Neuronal stem cell (in vitro differentiated cells): ENCODE measurements around the gene SYTL2.
"Not testable (repeated sequence)": the region's sequence is repeated elsewhere in the genome, so short reads cannot be mapped to it uniquely, and the experiment has no call there.

ENCODE experiments used
- DNase-seq: peaks from one replicate; pipeline ENCODE4 v3.0.0-alpha.2; 2013; ENCODE audit warnings: low spot score
- H2AFZ ChIP-seq: one replicate; pipeline ENCODE4 v1.6.1; 2013; ENCODE audit warnings: mild to moderate bottlenecking, low read length, inconsistent platforms
- H2AK5ac ChIP-seq: 2 replicates; pipeline ENCODE4 v1.6.1; 2013; ENCODE audit warnings: low read depth, mild to moderate bottlenecking, inconsistent platforms, low read length, moderate library complexity, mixed read lengths
- H2BK120ac ChIP-seq: 2 replicates; pipeline ENCODE4 v1.6.1; 2013; ENCODE audit warnings: low read depth, mild to moderate bottlenecking, inconsistent platforms, low read length, moderate library complexity, mixed read lengths
- H2BK12ac ChIP-seq: one replicate; pipeline ENCODE4 v1.6.1; 2013; ENCODE audit warnings: low read length, inconsistent platforms
- H2BK15ac ChIP-seq: 2 replicates; pipeline ENCODE4 v1.6.1; 2013; ENCODE audit warnings: mild to moderate bottlenecking, low read length, inconsistent platforms, mixed read lengths
- H2BK5ac ChIP-seq: one replicate; pipeline ENCODE4 v1.6.1; 2013; ENCODE audit warnings: inconsistent platforms, mild to moderate bottlenecking, low read length, moderate library complexity
- H3K14ac ChIP-seq: one replicate; pipeline ENCODE4 v1.6.1; 2013; ENCODE audit warnings: low read length, inconsistent platforms
- H3K18ac ChIP-seq: 2 replicates; pipeline ENCODE4 v1.6.1; 2013; ENCODE audit warnings: low read length, inconsistent platforms
- H3K23ac ChIP-seq: 2 replicates; pipeline ENCODE4 v1.6.1; 2013; ENCODE audit warnings: low read depth, mild to moderate bottlenecking, mixed read lengths, low read length, inconsistent platforms; ENCODE audit not compliant: poor library complexity
- H3K27ac ChIP-seq: replicated peaks from 3 replicates; pipeline ENCODE4 v1.5.1; 2013; ENCODE audit warnings: low read length, inconsistent platforms
- H3K27me3 ChIP-seq, 3 experiments: 2 replicates each; pipeline ENCODE4 v1.6.1; 2013; ENCODE audit warnings: low read length in 3 of 3, mild to moderate bottlenecking in 2 of 3, inconsistent platforms in 1 of 3, low read depth in 1 of 3, mixed read lengths in 1 of 3, moderate library complexity in 1 of 3; ENCODE audit not compliant: control insufficient read depth in 3 of 3, insufficient read depth in 3 of 3
- H3K36me3 ChIP-seq, 2 donors: replicated peaks in 1 of 2; 2 replicates each; pipeline ENCODE4 v1.6.1; 2013; ENCODE audit warnings: low read length in 2 of 2; ENCODE audit not compliant: control insufficient read depth in 2 of 2, insufficient read depth in 2 of 2
- H3K4ac ChIP-seq: 2 replicates; pipeline ENCODE4 v1.6.1; 2013; ENCODE audit warnings: inconsistent platforms, mild to moderate bottlenecking, low read length, moderate library complexity
- H3K4me1 ChIP-seq, 2 donors: 1 replicate in 1 of 2; 2 replicates in 1 of 2; pipeline ENCODE4 v1.6.1; 2013; ENCODE audit warnings: low read length in 2 of 2, low read depth in 1 of 2; ENCODE audit not compliant: control insufficient read depth in 2 of 2, insufficient read depth in 1 of 2
- H3K4me2 ChIP-seq: one replicate; pipeline ENCODE4 v1.6.1; 2013; ENCODE audit warnings: mild to moderate bottlenecking, low read length, inconsistent platforms; ENCODE audit not compliant: insufficient read depth, poor library complexity, severe bottlenecking
- H3K4me3 ChIP-seq, 2 donors: 2 replicates each; pipeline ENCODE4 v1.5.1; 2013; ENCODE audit warnings: low read length in 2 of 2, mild to moderate bottlenecking in 2 of 2, inconsistent platforms in 1 of 2, moderate library complexity in 1 of 2
- H3K79me1 ChIP-seq: one replicate; pipeline ENCODE4 v1.6.1; 2013; ENCODE audit warnings: low read depth, mild to moderate bottlenecking, inconsistent platforms, low read length, moderate library complexity
- H3K9ac ChIP-seq: one replicate; pipeline ENCODE4 v1.6.1; 2013; ENCODE audit warnings: mild to moderate bottlenecking, low read depth, low read length, inconsistent platforms; ENCODE audit not compliant: poor library complexity
- H3K9me3 ChIP-seq, 2 donors: replicated peaks in 1 of 2; 2 replicates each; pipeline versions ENCODE3 to v1.6.1; 2013; ENCODE audit warnings: low read length in 2 of 2, mild to moderate bottlenecking in 2 of 2, inconsistent platforms in 1 of 2, low read depth in 1 of 2, mixed read lengths in 1 of 2, moderate library complexity in 1 of 2; ENCODE audit not compliant: control insufficient read depth in 2 of 2, insufficient read depth in 1 of 2
- H4K8ac ChIP-seq: one replicate; pipeline ENCODE4 v1.6.1; 2013; ENCODE audit warnings: low read depth, mild to moderate bottlenecking, inconsistent platforms, low read length, moderate library complexity
- H4K91ac ChIP-seq: one replicate; pipeline ENCODE4 v1.6.1; 2013; ENCODE audit warnings: low read length, low read depth, mild to moderate bottlenecking, inconsistent platforms; ENCODE audit not compliant: poor library complexity
- WGBS, 2 donors: extraction: QIAGEN DNeasy Blood & Tissue Kit; methylation state at CpG; one replicate each; pipeline ENCODE4 v1.1.7; 2013; ENCODE audit warnings: missing lambda C conversion rate in 2 of 2, mixed read lengths in 1 of 2; ENCODE audit not compliant: insufficient read length in 2 of 2, insufficient replicate concordance in 1 of 2; ENCODE audit errors: extremely low coverage in 2 of 2; 5-methylcytosine and 5-hydroxymethylcytosine counted together

The SYTL2 gene

DNA sequence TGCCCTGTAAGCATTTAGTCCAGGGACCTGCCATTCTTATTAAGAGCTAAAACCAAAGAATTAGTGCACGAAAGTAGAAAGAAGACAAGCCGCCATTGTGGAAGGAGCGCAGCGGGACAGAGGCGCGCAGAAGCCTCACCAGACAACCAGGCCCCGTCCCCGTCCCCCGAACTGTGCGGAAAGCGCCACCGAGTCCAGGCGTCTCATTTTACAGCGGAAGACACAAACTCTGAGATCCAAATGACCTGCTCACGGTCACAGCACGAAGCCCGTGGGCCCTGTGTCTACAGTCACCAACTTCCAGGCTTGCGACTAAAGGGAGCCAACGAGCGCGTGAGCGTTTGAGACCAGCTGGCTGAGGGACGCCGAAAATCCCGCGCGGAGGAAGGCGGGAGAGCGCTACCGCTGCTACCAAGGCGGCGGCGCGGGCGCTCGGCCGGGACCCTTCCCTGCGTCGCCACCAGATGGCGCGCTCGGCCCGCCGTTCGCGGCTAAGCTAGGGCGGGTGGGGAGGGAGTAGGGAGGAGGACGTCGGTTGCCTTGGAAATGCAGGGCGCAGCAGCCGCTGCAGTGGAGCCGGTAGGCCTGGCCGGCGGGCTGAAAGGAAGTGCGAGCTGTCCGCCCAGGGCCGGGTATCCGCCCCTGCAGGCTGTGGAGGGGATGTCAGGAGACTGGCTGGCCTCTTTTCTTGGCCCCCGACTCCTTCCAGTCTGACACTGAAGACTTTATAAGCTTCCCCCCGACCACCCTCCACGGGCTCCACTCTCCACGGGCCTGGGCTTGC, 43.8 kb upstream of the SYTL2 start:
- no CpG with 5 or more reads among the region's 62 CpGs for WGBS, 2 donors

DNA sequence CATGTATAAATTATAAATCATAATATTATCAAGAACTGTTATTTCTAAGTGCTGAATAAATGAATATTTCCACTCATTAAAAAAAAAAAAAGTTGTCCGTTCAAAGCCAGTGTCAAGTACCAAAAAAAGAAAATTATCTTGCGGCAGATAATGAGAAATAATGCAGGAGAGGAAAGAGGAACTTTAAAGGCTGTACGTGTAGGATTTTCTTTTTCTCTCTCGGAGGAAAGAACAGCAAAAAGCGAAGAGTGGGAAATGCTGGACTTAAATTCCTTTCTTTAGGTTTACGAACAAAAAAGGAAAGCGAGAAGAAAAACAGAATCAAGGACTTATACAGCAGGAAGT, 43.2 kb upstream of the SYTL2 start:
- Histone ChIP-seq H2AK5ac (no peak overlapping the region), H3K4me1 (peaks cover 3% of the 10 kb centered on the region in 2 donors), H3K23ac (no peak overlapping the region), H3K9ac (no peak overlapping the region), H2BK5ac (no peak overlapping the region), H3K18ac (no peak overlapping the region), H4K8ac (no peak overlapping the region), H3K9me3 (peaks cover 4 to 10% of the 10 kb centered on the region in 2 donors), H3K4me3 (peak overlapping the region in 1 of 2 donors; percentile 59), H3K14ac (no peak overlapping the region), H3K27ac (peak overlapping the region; percentile 72), H2BK120ac (no peak overlapping the region), H2AFZ (peak overlapping the region; percentile 96), H3K4ac (no peak overlapping the region), H4K91ac (no peak overlapping the region), H3K36me3 (no peaks in the 10 kb centered on the region), H3K4me2 (peak overlapping the region; percentile 81), H2BK15ac (no peak overlapping the region), H3K27me3 (no peaks in the 10 kb centered on the region), H3K79me1 (no peaks in the 10 kb centered on the region), H2BK12ac (no peak overlapping the region)
- no peak for DNase-seq
- WGBS, 2 donors = no CpG with 5 or more reads among the region's 7 CpGs

More for the DNA sequence above, 43.8 kb upstream of the SYTL2 start:
- H3K14ac ChIP-seq = no peak overlapping the region
- DNase-seq = peak; percentile 92
- peak overlapping the region; percentile 93 for H3K18ac ChIP-seq
- H3K4me3 ChIP-seq = peak overlapping the region; percentile 41 to 59
- H3K23ac ChIP-seq = peak overlapping the region; percentile 91
- no peak overlapping the region for H2BK12ac ChIP-seq
- no peak overlapping the region for H2AK5ac ChIP-seq
- H3K79me1 ChIP-seq = no peaks in the 10 kb centered on the region
- no peak overlapping the region for H2BK5ac ChIP-seq
- H3K9me3 ChIP-seq = peaks cover 4 to 10% of the 10 kb centered on the region in 2 donors
- no peaks in the 10 kb centered on the region for H3K27me3 ChIP-seq
- H2BK120ac ChIP-seq = no peak overlapping the region
- H3K27ac ChIP-seq = peak overlapping the region; percentile 72
- H4K91ac ChIP-seq = no peak overlapping the region
- peak overlapping the region; percentile 81 for H3K4me2 ChIP-seq
- peak overlapping the region; percentile 96 for H2AFZ ChIP-seq
- H2BK15ac ChIP-seq = no peak overlapping the region
- H4K8ac ChIP-seq = no peak overlapping the region
- H3K4me1 ChIP-seq = peaks cover 3% of the 10 kb centered on the region in 2 donors
- no peak overlapping the region for H3K4ac ChIP-seq
- peak overlapping the region; percentile 63 for H3K9ac ChIP-seq
- H3K36me3 ChIP-seq = no peaks in the 10 kb centered on the region

DNA sequence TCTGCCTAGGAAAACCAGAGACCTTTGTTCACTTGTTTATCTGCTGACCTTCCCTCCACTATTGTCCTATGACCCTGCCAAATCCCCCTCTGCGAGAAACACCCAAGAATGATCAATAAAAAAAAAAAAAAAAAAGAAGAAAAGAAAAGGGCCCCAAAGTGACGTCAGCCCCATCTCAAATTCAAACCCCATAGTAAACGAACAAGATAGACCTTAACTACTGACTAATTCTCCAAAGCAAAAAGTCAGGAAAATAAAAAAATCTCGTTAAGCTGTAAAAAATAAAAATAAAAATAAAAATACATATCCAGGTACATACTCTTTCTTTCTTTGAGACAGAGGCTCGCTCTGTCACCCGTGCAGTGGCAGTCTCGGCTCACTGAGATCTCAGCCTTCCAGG, 42.6 kb upstream of the SYTL2 start:
- H3K36me3 ChIP-seq, H3K4me1 ChIP-seq, H3K23ac ChIP-seq, H3K4me2 ChIP-seq, H2BK15ac ChIP-seq, H3K79me1 ChIP-seq, H3K9ac ChIP-seq, H3K14ac ChIP-seq, H2BK120ac ChIP-seq, H3K9me3 ChIP-seq, H2BK5ac ChIP-seq, H2AFZ ChIP-seq, H4K91ac ChIP-seq, H4K8ac ChIP-seq, H3K18ac ChIP-seq, DNase-seq, H3K4me3 ChIP-seq, H3K4ac ChIP-seq, H3K27ac ChIP-seq, H2AK5ac ChIP-seq, H3K27me3 ChIP-seq, H2BK12ac ChIP-seq: not testable (repeated sequence)
- WGBS, 2 donors = no CpG with 5 or more reads among the region's 7 CpGs

DNA sequence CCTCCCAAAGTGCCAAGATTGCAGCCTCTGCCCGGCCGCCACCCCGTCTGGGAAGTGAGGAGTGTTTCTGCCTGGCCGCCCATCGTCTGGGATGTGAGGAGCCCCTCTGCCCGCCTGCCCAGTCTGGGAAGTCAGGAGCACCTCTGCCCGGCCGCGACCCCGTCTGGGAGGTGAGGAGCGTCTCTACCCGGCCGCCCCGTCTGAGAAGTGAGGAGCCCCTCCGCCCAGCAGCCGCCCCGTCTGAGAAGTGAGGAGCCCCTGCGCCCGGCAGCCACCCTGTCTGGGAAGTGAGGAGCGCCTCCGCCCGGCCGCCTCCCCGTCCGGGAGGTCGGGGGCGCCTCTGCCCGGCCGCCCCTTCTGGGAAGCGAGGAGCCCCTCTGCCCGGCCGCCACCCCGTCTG, 41.8 kb upstream of the SYTL2 start:
- H3K9me3 ChIP-seq, H2BK5ac ChIP-seq, H3K27ac ChIP-seq, H3K23ac ChIP-seq, H2BK120ac ChIP-seq, H2BK12ac ChIP-seq, H3K79me1 ChIP-seq, H3K4ac ChIP-seq, H3K4me1 ChIP-seq, H3K14ac ChIP-seq, H2AK5ac ChIP-seq, H2AFZ ChIP-seq, H3K4me3 ChIP-seq, H2BK15ac ChIP-seq, H3K9ac ChIP-seq, H4K8ac ChIP-seq, H4K91ac ChIP-seq, DNase-seq, H3K27me3 ChIP-seq, H3K18ac ChIP-seq, H3K4me2 ChIP-seq, H3K36me3 ChIP-seq: not testable (repeated sequence)
- WGBS, 2 donors = no CpG with 5 or more reads among the region's 33 CpGs
